K562 (cell line): Measurements from ENCODE around the gene SFI1. TPM values are rescaled to one million over a fixed set of nuclear protein-coding genes. Genes with fewer than 3 reads are reported as not detected.

Source experiments
- ASH1L ChIP-seq: fragments of 450-650 bp; IDR thresholded peaks from 2 replicates; pipeline ENCODE4 v1.6.1; 2018; ENCODE audit warnings: borderline replicate concordance, mild to moderate bottlenecking, low read depth; ENCODE audit not compliant: partially characterized antibody
- CREBBP ChIP-seq: IDR thresholded peaks from one replicate; pipeline ENCODE4 v1.6.1; 2012; ENCODE audit warnings: low read depth, mild to moderate bottlenecking, control low read depth, inconsistent platforms, low read length
- NCOA2 ChIP-seq, 2 experiments: fragments of 450-650 bp; IDR thresholded peaks; 2 replicates each; pipeline ENCODE4 v1.6.1; 2018; ENCODE audit warnings: mild to moderate bottlenecking in 2 of 2, moderate library complexity in 1 of 2; ENCODE audit not compliant: partially characterized antibody in 2 of 2
- RHOXF2B ChIP-seq: fragments of 250-450 bp; sonication (Bioruptor Pico); conservative IDR thresholded peaks from 2 replicates; pipeline ENCODE4 v1.5.1; 2021
- SIX5 ChIP-seq, 2 experiments: IDR thresholded peaks; 2 replicates each; pipeline ENCODE4 v1.6.1; 2011; ENCODE audit warnings: low read length in 2 of 2, borderline replicate concordance in 1 of 2, low read depth in 1 of 2, mild to moderate bottlenecking in 1 of 2, moderate library complexity in 1 of 2; ENCODE audit not compliant: insufficient read depth in 1 of 2
- TAF7 ChIP-seq: fragments of 450-650 bp; IDR thresholded peaks from 2 replicates; pipeline ENCODE4 v1.6.1; 2016; ENCODE audit warnings: missing genetic modification characterization, missing compliant biosample characterization
- TCFL5 ChIP-seq: fragments of 250-450 bp; sonication (Bioruptor Pico); conservative IDR thresholded peaks from 2 replicates; pipeline ENCODE4 v1.6.1; 2021; ENCODE audit warnings: mild to moderate bottlenecking, moderate library complexity, matching md5 sums
- ZBTB7A ChIP-seq: IDR thresholded peaks from 2 replicates; pipeline ENCODE4 v1.6.1; 2011; ENCODE audit warnings: low read depth, mild to moderate bottlenecking, low read length, moderate library complexity, borderline replicate concordance; ENCODE audit not compliant: control insufficient read depth
- ZKSCAN8 ChIP-seq: fragments of 200-800 bp; sonication (Bioruptor generic); IDR thresholded peaks from 2 replicates; pipeline ENCODE4 v1.6.1; 2016; ENCODE audit warnings: missing genetic modification characterization, missing compliant biosample characterization
- polyA plus RNA-seq, 8 experiments: library from polyadenylated mRNA; depleted of rRNA in 4 of 8; stranded (reverse) in 5 of 8; unstranded in 3 of 8; fragments of >200 nt; fragmentation: Nextera tagmentation in 2 of 8; fragmentation: Illumina TruSeq in 1 of 8; extraction: Ambion mirVana in 2 of 8; extraction: Trizol in 1 of 8; gene quantifications; 2 replicates each; pipeline versions ENCODE4 v1.2.1 to v1.2.3, GENCODE V29; 2011 to 2014; ENCODE audit warnings: inconsistent platforms in 1 of 8, missing spikeins in 1 of 8
- total RNA-seq, 7 experiments: library from RNA; depleted of rRNA in 6 of 7; stranded (reverse); fragments of >200 nt in 6 of 7; fragmentation: Illumina TruSeq in 2 of 7; extraction: Trizol in 2 of 7; gene quantifications; 2 replicates each; pipeline versions ENCODE4 v1.2.1 to v1.2.3, GENCODE V29; 2011 to 2021; ENCODE audit warnings: low replicate concordance in 1 of 7
- TF ChIP-seq, protein P1 (sequence below): conservative IDR thresholded peaks from 2 replicates; pipeline ENCODE4 v1.6.1; 2011; ENCODE audit warnings: low read depth, mild to moderate bottlenecking, low read length; ENCODE audit not compliant: control insufficient read depth
- TF ChIP-seq, protein P2 (sequence below): fragments of 250-450 bp; sonication (Bioruptor Pico); IDR thresholded peaks from 2 replicates; pipeline ENCODE4 v1.4.0; 2020; ENCODE audit warnings: mild to moderate bottlenecking, moderate library complexity, borderline replicate concordance
- TF ChIP-seq, protein P3 (sequence below): sonication (generic); formaldehyde crosslinking; IDR thresholded peaks from 2 replicates; pipeline ENCODE4 v1.4.0; 2020; ENCODE audit warnings: mild to moderate bottlenecking, missing genetic modification reagents
- TF ChIP-seq, protein P4 (sequence below): fragments of 450-650 bp; IDR thresholded peaks from 2 replicates; pipeline ENCODE4 v1.6.1; 2017; ENCODE audit warnings: mild to moderate bottlenecking, moderate library complexity
- TF ChIP-seq, protein P5 (sequence below): sonication (generic); formaldehyde crosslinking; IDR thresholded peaks from 2 replicates; pipeline ENCODE4 v1.8.0; 2023; ENCODE audit warnings: mild to moderate bottlenecking, missing genetic modification reagents

The SFI1 gene
- total and polyA plus RNA-seq, 9 of the 15 experiments (the other 6 are each of a cell fraction or from before 2014, with no cell fraction given), result 3.0 to 25.6 (median 14.1) TPM

DNA sequence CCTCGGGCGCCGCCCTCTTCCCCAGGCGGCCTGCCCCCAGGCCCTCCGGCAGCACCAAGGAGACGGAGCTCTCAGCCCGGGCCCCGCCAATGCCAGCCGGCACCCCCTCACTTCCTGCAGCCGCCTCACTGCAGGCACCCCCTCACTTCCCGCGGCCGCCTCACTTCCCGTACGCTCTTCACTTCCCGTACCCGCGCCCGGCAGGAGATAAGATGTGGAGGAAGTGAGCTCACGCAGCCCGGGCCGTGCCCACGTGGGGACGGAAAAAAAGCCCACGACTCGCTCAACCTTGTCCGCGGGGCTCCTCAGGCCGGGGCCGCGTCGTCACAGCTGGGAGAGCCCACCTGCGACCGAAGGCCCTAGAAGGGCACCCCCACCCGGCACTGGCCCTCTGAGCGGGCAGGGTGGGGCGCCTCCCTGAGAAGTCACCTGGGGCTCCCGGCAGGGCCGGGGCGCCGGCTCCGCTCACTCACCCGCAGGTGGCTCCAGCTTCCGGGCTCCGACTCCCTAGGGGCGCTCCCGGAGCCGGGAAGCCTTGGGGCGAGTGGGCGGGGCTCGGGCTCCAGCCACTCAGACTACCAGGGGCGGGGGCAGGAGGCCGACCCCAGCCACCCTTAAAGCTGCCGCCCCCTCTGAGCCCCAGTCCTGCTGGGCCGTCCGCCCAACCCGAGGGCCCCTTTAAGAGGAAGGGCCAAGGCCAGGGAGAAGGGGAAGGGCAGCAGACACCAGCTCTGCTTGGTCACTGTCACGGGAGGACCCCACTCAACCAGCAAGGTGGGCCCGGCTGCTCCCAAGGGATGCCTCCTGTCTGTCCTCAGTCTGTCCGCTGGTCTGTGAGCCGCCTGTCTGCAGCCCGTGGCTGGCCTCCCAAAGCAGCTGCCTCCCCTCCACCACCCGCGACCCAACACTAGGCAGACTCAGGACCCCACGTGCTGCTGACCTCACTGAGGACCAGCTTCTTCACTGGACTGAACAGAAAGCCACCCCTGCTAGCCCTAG, 134.3 kb downstream of the SFI1 start (continued):
- TF ChIP-seq, protein P1, sequence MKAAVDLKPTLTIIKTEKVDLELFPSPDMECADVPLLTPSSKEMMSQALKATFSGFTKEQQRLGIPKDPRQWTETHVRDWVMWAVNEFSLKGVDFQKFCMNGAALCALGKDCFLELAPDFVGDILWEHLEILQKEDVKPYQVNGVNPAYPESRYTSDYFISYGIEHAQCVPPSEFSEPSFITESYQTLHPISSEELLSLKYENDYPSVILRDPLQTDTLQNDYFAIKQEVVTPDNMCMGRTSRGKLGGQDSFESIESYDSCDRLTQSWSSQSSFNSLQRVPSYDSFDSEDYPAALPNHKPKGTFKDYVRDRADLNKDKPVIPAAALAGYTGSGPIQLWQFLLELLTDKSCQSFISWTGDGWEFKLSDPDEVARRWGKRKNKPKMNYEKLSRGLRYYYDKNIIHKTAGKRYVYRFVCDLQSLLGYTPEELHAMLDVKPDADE, result 0 out of 2 replicates have a peak, but pooled peaks have one; percentile 15
- no peak for TF ChIP-seq RHOXF2B (CRISPR knock-in tag)
- no peak for TF ChIP-seq CREBBP
- TF ChIP-seq, protein P2, sequence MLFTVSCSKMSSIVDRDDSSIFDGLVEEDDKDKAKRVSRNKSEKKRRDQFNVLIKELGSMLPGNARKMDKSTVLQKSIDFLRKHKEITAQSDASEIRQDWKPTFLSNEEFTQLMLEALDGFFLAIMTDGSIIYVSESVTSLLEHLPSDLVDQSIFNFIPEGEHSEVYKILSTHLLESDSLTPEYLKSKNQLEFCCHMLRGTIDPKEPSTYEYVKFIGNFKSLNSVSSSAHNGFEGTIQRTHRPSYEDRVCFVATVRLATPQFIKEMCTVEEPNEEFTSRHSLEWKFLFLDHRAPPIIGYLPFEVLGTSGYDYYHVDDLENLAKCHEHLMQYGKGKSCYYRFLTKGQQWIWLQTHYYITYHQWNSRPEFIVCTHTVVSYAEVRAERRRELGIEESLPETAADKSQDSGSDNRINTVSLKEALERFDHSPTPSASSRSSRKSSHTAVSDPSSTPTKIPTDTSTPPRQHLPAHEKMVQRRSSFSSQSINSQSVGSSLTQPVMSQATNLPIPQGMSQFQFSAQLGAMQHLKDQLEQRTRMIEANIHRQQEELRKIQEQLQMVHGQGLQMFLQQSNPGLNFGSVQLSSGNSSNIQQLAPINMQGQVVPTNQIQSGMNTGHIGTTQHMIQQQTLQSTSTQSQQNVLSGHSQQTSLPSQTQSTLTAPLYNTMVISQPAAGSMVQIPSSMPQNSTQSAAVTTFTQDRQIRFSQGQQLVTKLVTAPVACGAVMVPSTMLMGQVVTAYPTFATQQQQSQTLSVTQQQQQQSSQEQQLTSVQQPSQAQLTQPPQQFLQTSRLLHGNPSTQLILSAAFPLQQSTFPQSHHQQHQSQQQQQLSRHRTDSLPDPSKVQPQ (CRISPR knock-in tag), result no peak
- TF ChIP-seq NCOA2 (IDR thresholded peaks at IDR 0.05; ENCODE audit: partially characterized antibody in 2 of 2), result no peak
- TF ChIP-seq, protein P3, sequence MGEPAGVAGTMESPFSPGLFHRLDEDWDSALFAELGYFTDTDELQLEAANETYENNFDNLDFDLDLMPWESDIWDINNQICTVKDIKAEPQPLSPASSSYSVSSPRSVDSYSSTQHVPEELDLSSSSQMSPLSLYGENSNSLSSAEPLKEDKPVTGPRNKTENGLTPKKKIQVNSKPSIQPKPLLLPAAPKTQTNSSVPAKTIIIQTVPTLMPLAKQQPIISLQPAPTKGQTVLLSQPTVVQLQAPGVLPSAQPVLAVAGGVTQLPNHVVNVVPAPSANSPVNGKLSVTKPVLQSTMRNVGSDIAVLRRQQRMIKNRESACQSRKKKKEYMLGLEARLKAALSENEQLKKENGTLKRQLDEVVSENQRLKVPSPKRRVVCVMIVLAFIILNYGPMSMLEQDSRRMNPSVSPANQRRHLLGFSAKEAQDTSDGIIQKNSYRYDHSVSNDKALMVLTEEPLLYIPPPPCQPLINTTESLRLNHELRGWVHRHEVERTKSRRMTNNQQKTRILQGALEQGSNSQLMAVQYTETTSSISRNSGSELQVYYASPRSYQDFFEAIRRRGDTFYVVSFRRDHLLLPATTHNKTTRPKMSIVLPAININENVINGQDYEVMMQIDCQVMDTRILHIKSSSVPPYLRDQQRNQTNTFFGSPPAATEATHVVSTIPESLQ, result no peak
- TF ChIP-seq, protein P4, sequence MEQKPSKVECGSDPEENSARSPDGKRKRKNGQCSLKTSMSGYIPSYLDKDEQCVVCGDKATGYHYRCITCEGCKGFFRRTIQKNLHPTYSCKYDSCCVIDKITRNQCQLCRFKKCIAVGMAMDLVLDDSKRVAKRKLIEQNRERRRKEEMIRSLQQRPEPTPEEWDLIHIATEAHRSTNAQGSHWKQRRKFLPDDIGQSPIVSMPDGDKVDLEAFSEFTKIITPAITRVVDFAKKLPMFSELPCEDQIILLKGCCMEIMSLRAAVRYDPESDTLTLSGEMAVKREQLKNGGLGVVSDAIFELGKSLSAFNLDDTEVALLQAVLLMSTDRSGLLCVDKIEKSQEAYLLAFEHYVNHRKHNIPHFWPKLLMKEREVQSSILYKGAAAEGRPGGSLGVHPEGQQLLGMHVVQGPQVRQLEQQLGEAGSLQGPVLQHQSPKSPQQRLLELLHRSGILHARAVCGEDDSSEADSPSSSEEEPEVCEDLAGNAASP, result no peak
- no peak for TF ChIP-seq ZKSCAN8 (CRISPR knock-in tag)
- TF ChIP-seq ZBTB7A, result peak; percentile 86
- TF ChIP-seq SIX5 (IDR thresholded peaks at IDR 0.05; ENCODE audit: borderline replicate concordance in 1 of 2, insufficient read depth in 1 of 2, low read depth in 1 of 2, low read length in 2 of 2), result no peak
- TF ChIP-seq, protein P5, sequence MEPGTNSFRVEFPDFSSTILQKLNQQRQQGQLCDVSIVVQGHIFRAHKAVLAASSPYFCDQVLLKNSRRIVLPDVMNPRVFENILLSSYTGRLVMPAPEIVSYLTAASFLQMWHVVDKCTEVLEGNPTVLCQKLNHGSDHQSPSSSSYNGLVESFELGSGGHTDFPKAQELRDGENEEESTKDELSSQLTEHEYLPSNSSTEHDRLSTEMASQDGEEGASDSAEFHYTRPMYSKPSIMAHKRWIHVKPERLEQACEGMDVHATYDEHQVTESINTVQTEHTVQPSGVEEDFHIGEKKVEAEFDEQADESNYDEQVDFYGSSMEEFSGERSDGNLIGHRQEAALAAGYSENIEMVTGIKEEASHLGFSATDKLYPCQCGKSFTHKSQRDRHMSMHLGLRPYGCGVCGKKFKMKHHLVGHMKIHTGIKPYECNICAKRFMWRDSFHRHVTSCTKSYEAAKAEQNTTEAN (CRISPR knock-in tag), result no peak
- TF ChIP-seq ASH1L, result no peak
- no peak for TF ChIP-seq TAF7 (tag)
- no peak for TF ChIP-seq TCFL5 (CRISPR knock-in tag)
